Skeletal muscle tissue (tissue), 4 donors: Measurements from ENCODE around the gene C1QL2. TPM values are rescaled to one million over a fixed set of nuclear protein-coding genes. Genes with fewer than 3 reads are reported as not detected.

Experiments used
- H3K27ac ChIP-seq: one replicate; pipeline ENCODE4 v1.7.0; 2013; ENCODE audit warnings: mild to moderate bottlenecking, low read depth, low read length, inconsistent platforms
- H3K27me3 ChIP-seq, 3 donors: one replicate each; pipeline ENCODE4 v1.7.0; 2013; ENCODE audit warnings: low read length in 3 of 3; ENCODE audit not compliant: control insufficient read depth in 3 of 3, insufficient read depth in 3 of 3
- H3K36me3 ChIP-seq, 3 donors: one replicate each; pipeline ENCODE4 v1.7.0; 2013; ENCODE audit warnings: low read length in 3 of 3; ENCODE audit not compliant: control insufficient read depth in 3 of 3, insufficient read depth in 3 of 3
- H3K4me1 ChIP-seq, 3 donors: one replicate each; pipeline ENCODE4 v1.7.0; 2013; ENCODE audit warnings: low read length in 3 of 3, mild to moderate bottlenecking in 3 of 3; ENCODE audit not compliant: control insufficient read depth in 3 of 3, insufficient read depth in 3 of 3
- H3K4me3 ChIP-seq, 3 donors: one replicate each; pipeline ENCODE4 v1.7.0; 2013; ENCODE audit warnings: low read length in 3 of 3
- H3K9ac ChIP-seq, 3 donors: one replicate each; pipeline ENCODE4 v1.7.0; 2013; ENCODE audit warnings: low read length in 3 of 3, mild to moderate bottlenecking in 3 of 3, moderate library complexity in 2 of 3, low read depth in 1 of 3
- H3K9me3 ChIP-seq, 3 donors: one replicate each; pipeline ENCODE4 v1.7.0; 2013; ENCODE audit warnings: low read length in 3 of 3; ENCODE audit not compliant: control insufficient read depth in 3 of 3
- total RNA-seq: library from RNA; depleted of rRNA; stranded (reverse); fragments of >200 nt; gene quantifications from one replicate; pipeline ENCODE4 v1.2.3, GENCODE V29; 2014
- donor health status: Osteomylitis.

Gene C1QL2
- total RNA-seq, 1 donor from 2014 or later, result not detected

GRCh38 chr2:119179991-119180390 lies 21.4 kb upstream of the C1QL2 start:
- peaks cover 0 to 5% (median 2%) of the 10 kb centered on the region in 3 donors for H3K4me1 ChIP-seq
- no peak overlapping the region for H3K4me3 ChIP-seq
- no peak overlapping the region for H3K9ac ChIP-seq
- H3K36me3 ChIP-seq, result no peaks in the 10 kb centered on the region
- no peaks in the 10 kb centered on the region for H3K27me3 ChIP-seq
- H3K27ac ChIP-seq, result no peak overlapping the region
- no peaks in the 10 kb centered on the region for H3K9me3 ChIP-seq

GRCh38 chr2:119179202-119179601 lies 20.7 kb upstream of the C1QL2 start:
- no peaks in the 10 kb centered on the region for H3K27me3 ChIP-seq
- H3K27ac ChIP-seq, result no peak overlapping the region
- H3K36me3 ChIP-seq, result no peaks in the 10 kb centered on the region
- H3K4me3 ChIP-seq, result no peak overlapping the region
- H3K9me3 ChIP-seq, result no peaks in the 10 kb centered on the region
- H3K4me1 ChIP-seq, result peaks cover 0 to 5% (median 2%) of the 10 kb centered on the region in 3 donors
- no peak overlapping the region for H3K9ac ChIP-seq

DNA sequence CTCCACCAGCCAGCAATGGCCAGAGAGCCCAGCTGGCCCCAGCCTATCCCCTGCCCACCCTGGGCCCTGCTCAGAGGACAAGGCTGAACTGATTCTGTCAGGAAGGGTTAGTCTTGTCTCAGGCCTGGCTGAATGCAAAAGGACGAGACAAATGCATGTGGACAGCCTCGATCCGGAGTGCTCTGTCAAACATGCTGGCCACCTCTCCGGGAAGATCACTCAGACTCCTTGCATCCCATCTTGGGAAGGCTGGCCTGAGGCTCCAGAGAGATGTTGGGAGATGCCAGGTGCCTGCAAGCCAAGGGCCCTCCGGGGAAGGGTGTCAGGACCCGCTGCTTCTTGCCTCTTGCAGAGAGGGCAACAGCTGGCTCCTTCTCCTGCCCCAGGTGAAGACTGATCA lies 20.2 kb upstream of the C1QL2 start:
- Histone ChIP-seq H3K27me3 (no peaks in the 10 kb centered on the region), H3K9ac (no peak overlapping the region), H3K4me3 (no peak overlapping the region), H3K9me3 (no peaks in the 10 kb centered on the region), H3K27ac (no peak overlapping the region), H3K36me3 (no peaks in the 10 kb centered on the region), H3K4me1 (peaks cover 0 to 5% (median 2%) of the 10 kb centered on the region in 3 donors)

- no peaks in the 10 kb centered on the region for H3K27me3 ChIP-seq
- H3K4me1 ChIP-seq, result peaks cover 0 to 5% (median 2%) of the 10 kb centered on the region in 3 donors
- no peaks in the 10 kb centered on the region for H3K9me3 ChIP-seq
- no peaks in the 10 kb centered on the region for H3K36me3 ChIP-seq
- H3K9ac ChIP-seq, result no peak overlapping the region
- H3K4me3 ChIP-seq, result no peak overlapping the region
- H3K27ac ChIP-seq, result no peak overlapping the region
These were observed 19.3 kb upstream of the C1QL2 start for GRCh38 chr2:119177838-119178190.

DNA sequence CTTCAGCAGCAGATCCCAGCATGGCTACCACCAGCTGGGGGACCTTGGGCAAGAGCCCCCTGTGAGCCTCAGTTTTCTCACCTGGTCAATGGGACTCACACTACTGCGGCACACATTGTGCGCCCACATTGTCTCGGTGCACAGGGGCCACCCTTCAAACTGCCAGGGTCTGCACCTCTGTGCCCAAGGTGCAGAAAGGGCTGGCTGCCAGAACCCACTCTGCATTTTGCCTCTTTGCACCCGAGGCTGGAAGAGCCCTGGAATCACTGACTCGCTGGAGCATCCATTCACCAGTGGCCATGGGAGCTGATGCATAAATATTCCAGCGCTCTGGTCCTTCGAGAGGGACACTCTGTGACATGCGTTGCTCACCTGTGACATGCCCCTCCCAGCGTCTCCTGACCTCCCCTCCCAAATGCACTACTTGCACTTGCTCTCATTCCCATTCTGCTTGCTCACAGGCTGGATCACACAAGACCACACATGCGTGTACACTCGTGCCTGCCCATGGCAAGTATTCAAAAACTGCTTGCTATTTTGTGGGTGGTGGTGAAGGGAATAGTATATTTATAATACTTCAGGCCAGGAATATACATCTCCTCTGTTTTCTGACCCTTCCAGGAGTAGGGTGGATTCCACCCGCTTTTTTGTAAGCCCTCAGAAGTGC lies 18.8 kb upstream of the C1QL2 start:
- Histone ChIP-seq H3K27ac (no peak overlapping the region), H3K4me1 (peaks cover 0 to 5% (median 2%) of the 10 kb centered on the region in 3 donors), H3K36me3 (no peaks in the 10 kb centered on the region), H3K27me3 (no peaks in the 10 kb centered on the region), H3K4me3 (no peak overlapping the region), H3K9ac (no peak overlapping the region), H3K9me3 (no peaks in the 10 kb centered on the region)

DNA sequence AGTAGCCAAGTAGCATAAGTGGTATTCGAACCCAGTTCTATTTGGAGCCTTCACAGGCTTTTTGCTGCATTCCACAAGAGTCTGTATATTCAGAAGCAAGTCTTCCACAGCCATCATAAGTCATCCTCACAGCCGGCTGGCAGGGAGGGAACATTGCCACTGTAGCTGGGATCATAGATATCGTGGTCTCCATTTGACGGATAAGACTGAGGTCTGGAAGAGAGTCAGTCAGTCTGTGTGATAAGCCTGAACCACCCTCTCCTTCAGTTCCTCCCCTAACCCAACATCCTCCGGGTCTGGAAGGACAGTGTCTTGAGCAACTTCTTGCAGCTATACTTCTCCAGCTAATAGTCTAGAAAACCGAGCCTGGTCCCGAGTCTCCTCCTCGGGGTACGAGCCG lies 17.0 kb upstream of the C1QL2 start:
- Histone ChIP-seq H3K4me1 (peaks cover 0 to 5% (median 2%) of the 10 kb centered on the region in 3 donors), H3K4me3 (no peak overlapping the region), H3K9ac (no peak overlapping the region), H3K36me3 (no peaks in the 10 kb centered on the region), H3K27ac (no peak overlapping the region), H3K9me3 (no peaks in the 10 kb centered on the region), H3K27me3 (no peaks in the 10 kb centered on the region)

DNA sequence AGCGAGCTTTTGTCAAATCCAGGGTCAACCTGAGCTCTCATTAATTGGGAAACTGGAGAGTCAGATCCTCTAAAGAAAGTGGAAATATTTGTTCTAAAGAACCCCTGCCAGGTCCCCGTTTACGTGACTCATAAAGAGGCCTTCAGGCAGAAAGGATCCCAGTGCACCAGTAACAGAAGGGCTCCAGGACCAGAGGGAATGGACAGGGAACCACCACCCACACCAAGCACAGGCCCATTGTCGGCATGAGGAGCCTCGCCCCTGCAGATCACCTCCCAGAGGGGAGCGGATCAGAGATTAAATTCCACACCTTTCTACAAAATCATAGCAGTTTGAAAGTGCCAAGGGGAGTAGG lies 16.4 kb upstream of the C1QL2 start:
- H3K27me3 ChIP-seq, result no peaks in the 10 kb centered on the region
- no peaks in the 10 kb centered on the region for H3K36me3 ChIP-seq
- no peaks in the 10 kb centered on the region for H3K9me3 ChIP-seq
- H3K4me1 ChIP-seq, result peaks cover 0 to 5% (median 2%) of the 10 kb centered on the region in 3 donors
- no peak overlapping the region for H3K9ac ChIP-seq
- no peak overlapping the region for H3K4me3 ChIP-seq
- no peak overlapping the region for H3K27ac ChIP-seq

GRCh38 chr2:119174216-119174992 lies 15.9 kb upstream of the C1QL2 start:
- no peaks in the 10 kb centered on the region for H3K36me3 ChIP-seq

DNA sequence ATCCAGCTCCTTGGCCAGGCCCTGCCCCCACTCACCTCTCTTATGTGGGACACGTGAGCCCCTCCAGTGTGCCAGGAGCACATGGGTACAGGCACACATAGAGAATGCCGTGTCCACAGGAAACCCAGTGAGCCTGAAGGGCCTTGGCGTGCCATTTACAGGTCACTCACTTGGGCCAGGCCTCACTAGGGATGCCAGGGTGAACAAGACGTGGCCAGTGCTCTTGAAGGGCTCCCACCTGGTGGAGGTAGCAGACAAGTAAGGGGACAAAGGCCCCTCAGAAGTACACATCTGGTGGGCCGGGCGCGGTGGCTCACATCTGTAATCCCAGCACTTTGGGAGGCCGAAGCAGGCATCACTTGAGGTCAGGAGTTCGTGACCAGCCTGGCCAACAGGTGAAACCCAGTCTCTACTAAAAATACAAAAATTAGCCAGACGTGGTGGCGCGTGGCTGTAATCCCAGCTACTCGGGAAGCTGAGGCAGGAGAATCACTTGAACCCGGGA lies 15.1 kb upstream of the C1QL2 start:
- H3K4me3 ChIP-seq, result no peak overlapping the region
- H3K36me3 ChIP-seq, result no peaks in the 10 kb centered on the region
- no peak overlapping the region for H3K27ac ChIP-seq
- peaks cover 3 to 8% (median 7%) of the 10 kb centered on the region in 3 donors for H3K27me3 ChIP-seq
- H3K9ac ChIP-seq, result no peak overlapping the region
- H3K4me1 ChIP-seq, result no peaks in the 10 kb centered on the region
- no peaks in the 10 kb centered on the region for H3K9me3 ChIP-seq

More at GRCh38 chr2:119174216-119174992, 15.9 kb upstream of the C1QL2 start:
- no peak overlapping the region for H3K4me3 ChIP-seq
- H3K27ac ChIP-seq, result no peak overlapping the region
- H3K9me3 ChIP-seq, result no peaks in the 10 kb centered on the region
- peaks cover 0 to 1% (median 1%) of the 10 kb centered on the region in 3 donors for H3K27me3 ChIP-seq
- H3K4me1 ChIP-seq, result peaks cover 0 to 4% (median 0%) of the 10 kb centered on the region in 3 donors
- no peak overlapping the region for H3K9ac ChIP-seq

DNA sequence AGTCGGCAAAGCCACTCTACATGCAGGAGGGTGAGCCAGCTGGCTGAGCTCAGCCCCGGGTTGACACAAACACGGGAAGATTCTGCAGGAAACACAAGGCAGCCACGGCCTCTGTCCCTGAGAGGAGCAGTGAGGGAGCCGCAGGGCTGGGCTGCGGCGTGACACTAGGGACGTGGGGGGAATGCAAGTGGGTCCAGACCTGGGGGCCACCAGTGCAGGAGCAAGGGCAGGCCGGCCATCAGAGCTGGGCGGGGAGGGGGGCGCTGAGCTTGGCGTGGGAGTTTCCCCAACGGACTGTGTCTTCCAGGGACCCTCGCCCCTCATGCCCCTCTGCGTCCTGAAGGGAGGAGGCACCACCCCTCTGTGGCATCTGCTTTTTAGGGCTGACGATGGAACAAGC lies 12.0 kb upstream of the C1QL2 start:
- no peak overlapping the region for H3K9ac ChIP-seq
- peaks cover 7 to 14% (median 9%) of the 10 kb centered on the region in 3 donors for H3K27me3 ChIP-seq
- H3K27ac ChIP-seq, result no peak overlapping the region
- H3K4me1 ChIP-seq, result no peaks in the 10 kb centered on the region
- no peaks in the 10 kb centered on the region for H3K36me3 ChIP-seq
- no peaks in the 10 kb centered on the region for H3K9me3 ChIP-seq
- H3K4me3 ChIP-seq, result no peak overlapping the region
